GM18870 (cell line): ENCODE results near the gene BUB3.
"Not testable (repeated sequence)": the region's sequence is repeated elsewhere in the genome, so short reads cannot be mapped to it uniquely, and the experiment has no call there.

Experiments
- ATAC-seq: cut with Tn5 transposase; IDR thresholded peaks from one replicate; pipeline ENCODE4 v1.9.1; 2021; ENCODE audit warnings: moderate library complexity; ENCODE audit not compliant: unreplicated experiment

The BUB3 gene

GRCh38 chr10:123153486-123154091 is 613 bp upstream of the BUB3 start:
- ATAC-seq: no peak

- ATAC-seq: peak; percentile 31
These were observed 706 bp downstream of the BUB3 start for GRCh38 chr10:123154711-123155505.

- ATAC-seq: no peak
These were observed 1.9 kb downstream of the BUB3 start for GRCh38 chr10:123156078-123156477.

GRCh38 chr10:123157210-123157609 is 3.0 kb downstream of the BUB3 start:
- ATAC-seq: no peak

GRCh38 chr10:123158682-123159081 is 4.5 kb downstream of the BUB3 start:
- no peak for ATAC-seq

- ATAC-seq: no peak
These were observed 6.2 kb downstream of the BUB3 start for GRCh38 chr10:123160311-123160980.

- no peak for ATAC-seq
These were observed 10.1 kb downstream of the BUB3 start for GRCh38 chr10:123164319-123164718.

GRCh38 chr10:123165445-123166072 is 11.4 kb downstream of the BUB3 start:
- no peak for ATAC-seq

GRCh38 chr10:123166618-123167017 is 12.4 kb downstream of the BUB3 start:
- ATAC-seq: no peak

GRCh38 chr10:123170961-123171360 is 16.8 kb downstream of the BUB3 start:
- no peak for ATAC-seq

- not testable (repeated sequence) for ATAC-seq
These were observed 17.4 kb downstream of the BUB3 start for GRCh38 chr10:123171616-123172015.

GRCh38 chr10:123175389-123176387 is 21.5 kb downstream of the BUB3 start:
- no peak for ATAC-seq

- not testable (repeated sequence) for ATAC-seq
These were observed 24.2 kb downstream of the BUB3 start for GRCh38 chr10:123178390-123178789.

- no peak for ATAC-seq
These were observed 26.2 kb downstream of the BUB3 start for GRCh38 chr10:123180101-123181090.

GRCh38 chr10:123183724-123184123 is 29.5 kb downstream of the BUB3 start:
- no peak for ATAC-seq

GRCh38 chr10:123187781-123188180 is 33.6 kb downstream of the BUB3 start:
- ATAC-seq: no peak

- ATAC-seq: no peak
These were observed 37.7 kb downstream of the BUB3 start for GRCh38 chr10:123191886-123192285.

- ATAC-seq: no peak
These were observed 39.9 kb downstream of the BUB3 start for GRCh38 chr10:123194056-123194455.

GRCh38 chr10:123200531-123200930 is 46.3 kb downstream of the BUB3 start:
- no peak for ATAC-seq
